Ovary (tissue), 9 donors: ENCODE measurements around the gene FNIP1. TPM values are rescaled to one million over a fixed set of nuclear protein-coding genes. Genes with fewer than 3 reads are reported as not detected.

ENCODE experiments used
- DNase-seq, 5 donors: peaks; one replicate each; pipeline ENCODE4 v3.0.0-alpha.2; 2019 to 2020
- H3K27ac ChIP-seq, 2 donors: fragments of 200-600 bp; one replicate each; pipeline versions ENCODE4 v1.5.1 to v1.8.0; 2019 to 2022
- H3K27me3 ChIP-seq: fragments of 200-600 bp; one replicate; pipeline ENCODE4 v1.8.0; 2022
- H3K36me3 ChIP-seq: fragments of 200-600 bp; sonication (generic); one replicate; pipeline ENCODE4 v1.5.1; 2019
- H3K4me1 ChIP-seq: one replicate; pipeline ENCODE4 v1.8.1; 2013; ENCODE audit warnings: mild to moderate bottlenecking, moderate library complexity; ENCODE audit not compliant: insufficient read depth
- H3K4me3 ChIP-seq: fragments of 200-600 bp; sonication (generic); one replicate; pipeline ENCODE4 v1.5.1; 2017
- H3K9me3 ChIP-seq, 2 donors: fragments of 200-600 bp in 1 of 2; sonication (generic) in 1 of 2; one replicate each; pipeline versions ENCODE4 v1.5.1 to v1.8.1; 2013 to 2019; ENCODE audit warnings: mild to moderate bottlenecking in 1 of 2, moderate library complexity in 1 of 2
- EP300 ChIP-seq: sonication (generic); formaldehyde crosslinking; IDR thresholded peaks from one replicate; pipeline ENCODE4 v1.6.1; 2017; ENCODE audit warnings: antibody characterized with exemption
- POLR2A ChIP-seq: fragments of 450-650 bp; IDR thresholded peaks from one replicate; pipeline ENCODE4 v1.6.1; 2017; ENCODE audit warnings: antibody characterized with exemption, mild to moderate bottlenecking, moderate library complexity
- WGBS, 3 donors: extraction: QIAGEN DNeasy Blood & Tissue Kit in 1 of 3; methylation state at CpG; one replicate each; pipeline versions ENCODE4 v1.1.5 to v1.1.7; 2013 to 2017; 5-methylcytosine and 5-hydroxymethylcytosine counted together
- intact Hi-C, 4 donors: fragments of 100-400 bp; cut with DNase I; formaldehyde crosslinking; loops; one replicate each; pipeline versions ENCODE4 v1.11.0 to v1.15.1; 2022 to 2023
- polyA plus RNA-seq, 2 donors: library from polyadenylated mRNA; stranded (reverse); fragments of 200-250 nt in 1 of 2; fragments of 350-450 nt in 1 of 2; fragmentation: Illumina TruSeq in 1 of 2; extraction: RNeasy Lipid Tissue Mini Kit (QIAGEN cat#74804) in 1 of 2; gene quantifications; one replicate each; pipeline ENCODE4 v1.2.3, GENCODE V29; 2013 to 2014
- total RNA-seq, 7 donors: library from RNA; depleted of rRNA in 2 of 7; stranded (reverse); fragments of >200 nt in 2 of 7; fragmentation: NEBNext Ultra II Directional in 3 of 7; extraction: Animal tissue kit (Norgen Biotek cat#: 25700) in 3 of 7; gene quantifications; one replicate each; pipeline versions ENCODE4 v1.1.0 to v1.2.4, GENCODE V29; 2016 to 2023
- TF ChIP-seq, protein P1 (sequence below), 3 donors: fragments of 450-650 bp in 2 of 3; fragments of 200-600 bp in 1 of 3; IDR thresholded peaks; one replicate each; pipeline versions ENCODE4 v1.5.1 to v1.8.0; 2016 to 2022; ENCODE audit warnings: antibody characterized with exemption in 3 of 3, mild to moderate bottlenecking in 1 of 3
- donor health status: DM: no; HTN: no; CAD: no; lungs with moderate emphysema.
- donor health status: DM: no; HTN: no; CAD: no.
- donor health status: Bipolar disorder and iron deficiency.
- donor health status: DM: yes; HTN: yes; CAD: no.
- donor health status: DM: no; HTN: no; CAD: no.
- donor health status: DM: yes; HTN: yes; CAD: no.

The FNIP1 gene
- total and polyA plus RNA-seq, 9 donors: 7.2 to 52.7 (median 39.4) TPM

DNA sequence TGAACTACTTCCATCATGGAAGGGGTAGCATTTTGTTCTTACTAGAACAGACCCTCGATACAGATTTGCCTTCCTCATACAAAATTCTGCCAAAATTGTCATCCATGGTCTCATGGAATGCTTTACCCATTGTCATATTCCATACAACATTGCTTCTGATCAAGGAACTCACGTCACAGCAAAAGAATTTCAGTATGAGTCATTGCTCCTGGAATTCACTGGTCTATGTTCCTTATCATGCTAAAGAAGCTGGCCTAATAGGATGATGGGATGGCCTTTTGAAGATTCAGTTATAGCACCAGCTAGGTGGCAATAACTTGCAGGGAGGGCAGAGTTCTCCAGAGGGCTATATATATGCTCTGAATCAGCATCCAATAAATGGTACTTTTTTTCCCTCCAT, 18.2 kb upstream of the FNIP1 start:
- WGBS, 3 donors: 44 to 50% (median 49%) methylated on average over 2 of the region's 2 CpGs

DNA sequence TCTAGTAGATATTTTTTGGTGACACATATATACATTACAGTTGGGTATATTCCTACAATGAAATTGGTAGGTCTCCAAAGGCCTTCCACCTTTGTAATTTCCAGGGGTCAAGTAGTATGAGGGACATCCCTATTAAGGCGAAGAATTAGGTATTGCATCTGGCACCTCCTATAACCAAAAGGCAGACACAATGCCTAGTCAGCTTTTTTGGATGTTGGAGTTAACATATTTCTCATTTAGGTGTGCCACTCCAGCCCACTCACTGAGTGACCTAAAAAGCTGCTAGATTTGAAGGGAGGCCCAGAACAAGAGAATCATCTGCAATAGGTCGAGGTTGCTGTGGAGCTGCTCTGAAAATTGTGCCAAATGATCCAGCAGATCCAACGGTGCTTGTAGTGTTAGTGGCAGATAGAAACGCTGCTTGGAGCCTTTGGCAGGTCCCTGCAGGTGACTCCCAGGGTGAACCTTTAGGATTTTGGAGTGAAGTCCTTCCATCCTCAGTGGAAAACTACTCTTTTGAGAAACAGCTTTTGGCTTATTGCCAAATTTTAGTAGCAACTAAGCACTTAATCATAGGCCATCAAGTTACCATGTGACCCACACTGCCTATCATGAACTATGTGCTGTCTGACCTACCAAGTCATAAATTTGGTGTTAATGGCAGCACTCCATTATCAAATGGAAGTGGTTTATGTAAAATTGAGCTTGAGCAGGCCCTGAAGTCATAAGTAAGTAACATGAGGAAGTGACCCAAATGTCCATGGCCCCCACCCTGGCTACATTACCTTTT, 15.7 kb upstream of the FNIP1 start:
- no peaks in the 10 kb centered on the region for H3K27me3 ChIP-seq
- no peaks in the 10 kb centered on the region for H3K36me3 ChIP-seq
- no peak for DNase-seq
- no peak for TF ChIP-seq EP300
- TF ChIP-seq POLR2A: no peak
- no peak overlapping the region for H3K4me3 ChIP-seq
- H3K27ac ChIP-seq: no peak overlapping the region
- no peaks in the 10 kb centered on the region for H3K9me3 ChIP-seq
- WGBS, 3 donors: 69 to 75% (median 70%) methylated on average over 4 of the region's 4 CpGs
- no peaks in the 10 kb centered on the region for H3K4me1 ChIP-seq
- intact Hi-C loops: no loop called here

More for the DNA sequence above, 18.2 kb upstream of the FNIP1 start:
- Histone ChIP-seq H3K4me3 (no peak overlapping the region), H3K27me3 (no peaks in the 10 kb centered on the region), H3K4me1 (no peaks in the 10 kb centered on the region), H3K9me3 (no peaks in the 10 kb centered on the region), H3K27ac (no peak overlapping the region), H3K36me3 (no peaks in the 10 kb centered on the region)
- intact Hi-C loops: no loop called here
- TF ChIP-seq, protein P1, sequence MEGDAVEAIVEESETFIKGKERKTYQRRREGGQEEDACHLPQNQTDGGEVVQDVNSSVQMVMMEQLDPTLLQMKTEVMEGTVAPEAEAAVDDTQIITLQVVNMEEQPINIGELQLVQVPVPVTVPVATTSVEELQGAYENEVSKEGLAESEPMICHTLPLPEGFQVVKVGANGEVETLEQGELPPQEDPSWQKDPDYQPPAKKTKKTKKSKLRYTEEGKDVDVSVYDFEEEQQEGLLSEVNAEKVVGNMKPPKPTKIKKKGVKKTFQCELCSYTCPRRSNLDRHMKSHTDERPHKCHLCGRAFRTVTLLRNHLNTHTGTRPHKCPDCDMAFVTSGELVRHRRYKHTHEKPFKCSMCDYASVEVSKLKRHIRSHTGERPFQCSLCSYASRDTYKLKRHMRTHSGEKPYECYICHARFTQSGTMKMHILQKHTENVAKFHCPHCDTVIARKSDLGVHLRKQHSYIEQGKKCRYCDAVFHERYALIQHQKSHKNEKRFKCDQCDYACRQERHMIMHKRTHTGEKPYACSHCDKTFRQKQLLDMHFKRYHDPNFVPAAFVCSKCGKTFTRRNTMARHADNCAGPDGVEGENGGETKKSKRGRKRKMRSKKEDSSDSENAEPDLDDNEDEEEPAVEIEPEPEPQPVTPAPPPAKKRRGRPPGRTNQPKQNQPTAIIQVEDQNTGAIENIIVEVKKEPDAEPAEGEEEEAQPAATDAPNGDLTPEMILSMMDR (IDR thresholded peaks at IDR 0.05): no peak
- TF ChIP-seq POLR2A (no peak), EP300 (no peak)
- DNase-seq: no peak

DNA sequence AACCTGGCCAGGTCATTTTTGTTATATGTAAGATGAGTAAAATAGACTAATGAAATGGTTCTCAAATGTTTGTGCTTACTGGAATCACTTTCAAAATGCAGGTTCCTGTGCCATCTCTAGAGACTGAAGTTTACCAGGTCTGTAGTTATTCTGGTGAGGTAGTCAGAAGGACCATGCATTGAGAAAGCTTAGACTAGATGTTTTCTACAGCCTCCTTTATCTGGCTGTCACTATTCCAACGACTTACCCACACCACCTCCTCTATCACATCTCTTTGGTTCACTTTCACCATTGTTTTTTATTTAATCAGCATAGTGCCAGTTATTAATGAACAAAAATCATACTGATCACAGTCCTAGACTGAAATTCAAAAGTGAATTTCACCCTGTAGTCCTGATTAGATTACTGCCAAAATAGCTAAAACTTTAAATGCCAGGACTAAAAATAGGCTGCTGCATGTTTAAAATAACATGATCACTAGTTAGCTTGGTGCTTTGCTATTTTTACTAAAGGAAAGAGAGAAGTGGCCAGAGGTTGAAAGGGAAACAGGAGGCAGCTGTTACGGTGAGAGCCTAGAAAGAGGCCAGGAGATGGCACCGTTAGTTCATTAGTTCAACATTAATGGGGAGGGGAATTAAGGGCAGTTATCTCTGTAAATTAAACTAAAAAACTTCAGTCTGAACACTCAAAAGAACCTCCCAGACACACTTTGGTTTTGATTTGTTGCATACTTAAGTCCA, 13.9 kb upstream of the FNIP1 start:
- TF ChIP-seq EP300 (no peak), POLR2A (no peak)
- TF ChIP-seq, protein P1 (IDR thresholded peaks at IDR 0.05): no peak
- no peak for DNase-seq
- no peaks in the 10 kb centered on the region for H3K27me3 ChIP-seq
- intact Hi-C loops: no loop called here
- no peaks in the 10 kb centered on the region for H3K36me3 ChIP-seq
- H3K9me3 ChIP-seq: no peaks in the 10 kb centered on the region
- 0 to 3% (median 3%) methylated on average over 3 of the region's 3 CpGs for WGBS, 3 donors
- H3K4me1 ChIP-seq: no peaks in the 10 kb centered on the region
- no peak overlapping the region for H3K27ac ChIP-seq
- no peak overlapping the region for H3K4me3 ChIP-seq

DNA sequence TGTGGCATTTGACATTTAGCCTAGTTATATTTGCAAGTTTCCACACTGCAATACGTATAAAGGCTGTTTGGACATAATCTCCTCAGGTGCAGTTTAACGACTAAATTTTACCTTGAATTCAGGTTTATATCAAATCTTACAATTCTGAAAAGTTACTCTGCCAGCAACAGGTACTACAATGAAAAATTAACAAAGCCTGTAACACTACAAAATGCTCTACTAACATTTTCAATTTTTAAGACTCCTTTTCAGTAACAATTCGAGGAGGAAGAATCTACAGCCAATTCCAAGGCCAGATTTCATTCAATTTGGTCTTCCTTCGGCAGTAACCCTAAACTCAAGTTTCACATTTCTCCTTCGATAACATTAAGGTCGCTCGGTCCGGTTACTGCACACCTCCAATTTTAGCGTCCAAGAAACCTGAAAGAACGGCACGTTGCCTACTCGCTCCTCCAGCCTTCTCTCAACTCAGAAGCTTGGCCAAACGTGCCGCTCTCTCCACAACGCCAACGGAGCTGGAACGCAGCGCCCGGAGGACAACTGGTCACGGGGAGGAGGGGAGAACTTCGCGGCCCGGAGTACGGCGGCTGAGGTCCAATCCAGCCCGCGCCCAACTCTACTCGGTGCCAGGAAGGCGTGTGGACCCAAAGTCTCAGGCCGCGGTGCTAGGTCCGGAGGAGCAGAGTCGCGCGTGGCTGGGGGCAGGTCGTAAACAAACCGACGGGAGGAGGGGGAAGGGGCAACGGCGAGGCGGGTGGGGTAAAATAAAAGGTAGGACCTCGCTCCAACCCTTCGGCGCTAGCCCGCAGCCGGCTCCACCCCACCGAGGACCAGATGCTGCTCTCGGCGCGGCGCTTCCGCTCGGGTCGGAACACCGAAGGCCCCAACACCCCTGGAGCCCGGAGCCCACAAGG, 681 bp downstream of the FNIP1 start:
- intact Hi-C loops: loop anchor here in 1 of 4 donors (2.0 kb wide), 1 partner anchor 161 kb away; the partner anchor contains the start of gene RAPGEF6
- peak overlapping the region; percentile 96 for H3K4me3 ChIP-seq
- no peaks in the 10 kb centered on the region for H3K9me3 ChIP-seq
- H3K4me1 ChIP-seq: peaks cover 5% of the 10 kb centered on the region
- 0 to 1% (median 1%) methylated on average over 53 to 56 of the region's 56 CpGs for WGBS, 3 donors
- H3K36me3 ChIP-seq: no peaks in the 10 kb centered on the region
- peak; percentile 61 to 81 (median 73) for DNase-seq
- peak overlapping the region; percentile 97 to 99 for H3K27ac ChIP-seq
- no peaks in the 10 kb centered on the region for H3K27me3 ChIP-seq
- TF ChIP-seq EP300: no peak
- TF ChIP-seq, protein P1 (IDR thresholded peaks at IDR 0.05): no peak
- TF ChIP-seq POLR2A: no peak
